Left cardiac atrium (tissue), 4 donors: ENCODE results near the gene DOCK2. TPM values are rescaled to one million over a fixed set of nuclear protein-coding genes. Genes with fewer than 3 reads are reported as not detected.
"Not testable (repeated sequence)": the region's sequence is repeated elsewhere in the genome, so short reads cannot be mapped to it uniquely, and the experiment has no call there.

Experiments
- ATAC-seq, 2 donors: fragments of 200-7000 bp; cut with Tn5 transposase; one replicate each; pipeline ENCODE4 v1.9.1; 2020; ENCODE audit warnings: mild to moderate bottlenecking in 2 of 2, moderate library complexity in 2 of 2
- DNase-seq: peaks from one replicate; pipeline ENCODE4 v3.0.0-alpha.2; 2020
- intact Hi-C, 2 donors: fragments of 100-400 bp; cut with DNase I; formaldehyde crosslinking; loops; one replicate each; pipeline versions ENCODE4 v1.14.1 to v1.15.1; 2022 to 2023
- total RNA-seq, 2 donors: library from RNA; stranded (reverse); fragmentation: NEBNext Ultra II Directional; extraction: Animal tissue kit (Norgen Biotek cat#: 25700); gene quantifications; one replicate each; pipeline ENCODE4 v1.2.1, GENCODE V29; 2021
- donor health status: DM: no; HTN: yes; CAD: no.
- donor health status: DM: no; HTN: yes; CAD: no; lungs with severe emphysema.
- donor health status: DM: yes; HTN: yes; CAD: no.
- donor health status: Dilated cardiomyopathy.

Gene DOCK2
- total RNA-seq, 2 donors from 2014 or later: 12.1 to 17.2 TPM

DNA sequence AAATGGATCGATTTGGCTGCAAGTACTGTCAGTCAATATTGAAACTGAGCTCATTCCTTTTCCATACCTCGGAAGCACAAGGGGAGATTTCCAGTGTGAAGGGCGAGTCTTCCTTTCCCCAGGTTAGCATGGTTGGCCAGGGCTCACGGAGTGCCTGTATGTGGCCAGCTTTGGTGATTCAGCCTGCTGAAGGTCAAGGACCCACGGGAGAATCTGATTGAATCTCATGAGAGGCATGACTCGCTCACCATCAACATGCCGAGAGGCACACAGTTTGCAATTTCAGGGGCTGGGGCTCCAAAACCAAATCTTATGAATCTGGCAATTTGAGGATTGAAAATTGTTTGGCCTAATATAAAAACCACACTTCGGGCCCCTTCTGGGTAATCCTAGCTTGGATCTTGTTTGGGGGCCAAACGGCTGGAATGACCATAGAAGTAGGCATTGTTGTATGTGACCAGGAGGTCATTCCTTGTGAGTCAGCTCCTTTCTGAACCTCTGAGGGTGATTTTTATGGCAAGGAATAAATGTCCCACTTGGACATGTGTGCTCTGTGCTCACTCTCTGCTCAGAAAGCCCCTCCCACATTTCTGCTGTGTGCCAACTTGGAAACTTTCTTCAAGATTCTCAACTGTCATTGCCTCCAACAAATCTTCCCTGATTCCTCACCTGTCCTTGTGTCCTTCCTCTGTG is 69.8 kb downstream of the DOCK2 start:
- intact Hi-C loops: loop anchor here in 1 of 2 donors (10.0 kb wide), 1 partner anchor 368 kb away; no protein-coding TSS in a partner anchor
- no peak for DNase-seq
- peak in 1 of 2 donors; percentile 37 for ATAC-seq

DNA sequence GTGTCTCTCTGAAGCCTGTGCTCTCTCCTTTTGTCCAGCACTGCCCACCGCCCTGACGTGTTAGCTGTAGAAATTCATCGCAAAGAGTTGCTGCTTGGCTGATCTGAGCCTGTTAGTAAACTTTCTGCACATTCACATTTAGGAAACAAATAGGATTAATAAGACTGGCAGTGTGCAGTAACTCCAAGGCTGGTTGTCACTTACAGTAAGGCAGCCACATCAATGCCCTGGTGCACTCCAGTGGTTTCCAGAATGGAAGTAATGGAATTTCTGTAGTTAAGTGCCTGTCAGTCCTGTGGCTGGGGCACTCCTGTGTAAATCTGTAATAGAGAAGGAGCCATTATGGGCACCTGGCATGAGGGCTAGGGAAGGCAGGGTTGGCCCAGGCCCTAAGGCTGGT is 70.6 kb downstream of the DOCK2 start:
- intact Hi-C loops: loop anchor here in 1 of 2 donors (10.0 kb wide), 1 partner anchor 367 kb away; no protein-coding TSS in a partner anchor
- DNase-seq (no peak), ATAC-seq (no peak)

DNA sequence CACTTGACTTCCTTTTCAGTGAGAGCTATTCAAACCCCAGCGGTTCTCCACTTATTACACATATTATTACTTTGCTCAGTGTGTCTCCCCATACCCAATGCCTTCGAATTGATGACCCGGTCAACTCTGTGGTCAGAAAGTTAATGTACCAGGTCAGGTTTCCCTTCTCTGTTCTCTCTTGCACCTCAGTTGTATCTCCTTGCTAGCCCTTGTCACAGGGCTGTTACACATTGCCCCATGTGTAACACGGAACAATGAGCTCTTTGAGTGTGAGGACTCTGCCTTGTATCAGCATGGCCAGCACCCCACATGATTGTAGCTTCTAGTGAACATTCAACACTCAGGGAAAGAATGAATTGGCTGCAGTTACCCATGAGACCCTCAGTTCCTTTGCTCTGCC is 73.6 kb downstream of the DOCK2 start:
- ATAC-seq (no peak), DNase-seq (no peak)
- intact Hi-C loops: no loop called here

DNA sequence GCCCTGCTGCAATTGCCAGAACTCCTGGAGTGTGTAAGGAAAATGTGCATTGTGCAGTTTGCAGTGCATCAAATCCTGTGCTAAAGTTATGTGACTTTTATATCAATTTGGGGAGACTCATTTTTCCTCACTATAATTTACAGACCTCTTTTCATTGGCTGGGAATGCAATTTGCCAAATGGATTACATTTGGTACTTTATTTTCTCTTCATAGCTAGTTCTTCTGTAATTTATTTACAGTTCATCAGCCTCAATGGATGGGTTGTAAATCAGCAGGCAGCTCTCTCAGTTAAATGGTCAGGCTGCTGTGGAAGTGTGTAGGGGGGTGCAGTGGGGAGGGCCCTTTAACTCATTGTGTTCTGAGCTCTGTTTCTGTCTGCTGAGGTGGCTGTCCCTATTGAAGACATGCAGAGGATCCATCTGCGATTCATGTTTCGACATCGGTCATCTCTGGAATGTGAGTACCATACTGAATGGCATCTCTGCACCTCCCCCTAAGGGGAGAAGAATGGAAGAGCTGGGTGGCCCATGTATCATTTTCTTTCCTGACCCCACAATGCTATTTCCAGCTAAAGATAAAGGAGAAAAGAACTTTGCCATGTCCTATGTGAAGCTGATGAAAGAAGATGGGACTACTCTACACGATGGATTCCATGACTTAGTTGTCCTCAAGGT is 74.6 kb downstream of the DOCK2 start:
- ATAC-seq: no peak
- intact Hi-C loops: no loop called here
- no peak for DNase-seq

DNA sequence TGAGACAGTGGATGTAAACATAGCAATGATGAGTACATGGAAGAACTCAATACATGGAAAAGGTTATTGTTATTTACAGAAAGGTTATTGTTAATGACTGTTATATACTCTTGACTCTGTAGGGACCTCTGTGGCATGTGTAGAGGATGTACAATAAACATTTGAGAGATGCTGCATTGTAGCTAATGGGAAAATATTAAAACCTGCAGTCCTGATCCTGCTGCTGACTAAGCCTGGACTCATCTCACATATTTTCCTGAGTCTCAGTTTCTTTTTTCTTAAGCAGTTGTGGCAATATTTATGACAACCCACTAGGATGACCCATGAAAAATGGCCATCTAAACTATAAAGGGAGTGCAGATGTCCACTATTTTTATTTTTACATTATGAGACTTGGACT is 75.4 kb downstream of the DOCK2 start:
- intact Hi-C loops: no loop called here
- ATAC-seq: no peak
- no peak for DNase-seq

DNA sequence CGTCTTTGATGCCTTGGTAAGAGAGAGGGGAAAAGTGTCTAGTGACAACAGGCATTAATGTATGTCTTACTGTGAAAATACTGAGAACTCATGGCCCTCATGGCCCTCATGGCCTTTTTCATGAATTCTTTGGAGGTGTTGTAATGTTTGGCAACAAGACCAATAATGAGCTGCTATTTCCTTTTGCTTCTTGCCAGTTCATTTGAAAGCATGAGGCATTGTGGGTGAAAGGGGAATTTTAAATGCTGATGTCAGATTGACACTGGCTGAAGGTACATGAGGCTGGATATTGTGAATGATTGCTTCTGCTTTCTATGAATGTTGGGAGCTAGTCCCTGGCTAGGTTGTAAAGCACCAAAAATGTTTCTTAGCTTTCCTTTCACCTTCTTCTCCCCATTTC is 79.2 kb downstream of the DOCK2 start:
- intact Hi-C loops: no loop called here
- DNase-seq: no peak
- peak in 1 of 2 donors; percentile 38 for ATAC-seq

DNA sequence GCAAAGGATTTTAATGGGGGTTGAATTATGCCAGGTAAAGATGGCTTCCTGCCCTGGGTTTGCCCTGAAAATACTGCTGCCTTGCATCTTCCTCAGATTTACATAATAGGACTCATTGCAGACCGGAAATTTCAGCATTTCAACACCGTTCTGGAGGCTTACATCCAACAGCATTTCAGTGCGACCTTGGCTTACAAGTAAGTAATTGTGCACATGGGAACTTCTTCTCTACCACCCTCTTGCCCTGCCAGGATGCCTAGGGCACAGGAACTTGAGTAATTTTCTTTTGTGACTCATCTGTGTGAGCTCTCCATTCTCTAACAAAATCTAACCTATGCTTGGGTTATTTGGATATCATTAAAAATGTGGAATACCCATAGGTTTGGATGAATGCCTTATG is 80.2 kb downstream of the DOCK2 start:
- DNase-seq (no peak), ATAC-seq (no peak)
- intact Hi-C loops: no loop called here

DNA sequence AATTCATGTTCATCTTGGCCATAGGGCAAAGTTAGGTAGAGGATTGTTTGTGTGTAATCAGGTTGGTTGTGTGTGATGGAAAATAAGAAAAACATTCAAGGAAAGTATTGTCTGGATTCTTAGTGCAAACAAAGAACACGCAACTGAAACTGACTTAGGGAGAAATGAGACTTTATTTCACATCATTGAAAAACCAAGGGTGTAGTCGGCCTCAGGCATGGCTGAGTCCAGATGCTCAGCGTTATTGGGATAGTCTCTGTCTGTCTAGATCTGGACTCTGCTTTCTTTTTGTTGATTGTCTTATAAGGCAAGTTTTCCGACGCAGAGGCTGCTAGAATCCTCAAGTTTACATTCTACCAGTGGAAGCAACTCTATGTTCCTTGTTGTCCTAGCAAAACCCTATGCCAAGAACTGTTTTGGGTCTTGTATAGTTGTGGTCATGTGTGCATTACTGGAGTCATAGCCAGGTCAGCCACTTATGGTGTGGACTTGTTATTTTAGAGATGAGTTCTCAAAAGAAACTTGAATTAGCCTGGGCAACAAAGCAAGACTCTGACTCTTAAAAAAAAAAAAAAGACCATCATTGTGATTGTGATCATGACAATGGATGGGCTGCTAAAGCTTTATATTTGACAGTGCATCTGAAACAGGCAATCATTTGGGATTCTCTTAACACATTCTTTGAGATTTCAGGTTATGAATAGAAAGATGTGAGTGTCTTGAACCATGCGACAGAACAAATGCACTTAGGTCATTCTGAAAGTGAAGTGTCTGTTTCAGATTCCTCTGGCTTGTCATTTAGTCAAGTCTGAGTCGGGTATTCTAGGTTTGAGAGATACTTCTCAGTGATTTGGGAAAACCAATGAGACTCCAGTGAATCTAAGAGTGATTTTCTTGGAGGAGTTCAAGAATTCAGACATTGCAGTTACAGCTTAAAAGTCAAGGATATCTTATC is 82.6 kb downstream of the DOCK2 start:
- ATAC-seq: no peak
- intact Hi-C loops: no loop called here
- DNase-seq: no peak

DNA sequence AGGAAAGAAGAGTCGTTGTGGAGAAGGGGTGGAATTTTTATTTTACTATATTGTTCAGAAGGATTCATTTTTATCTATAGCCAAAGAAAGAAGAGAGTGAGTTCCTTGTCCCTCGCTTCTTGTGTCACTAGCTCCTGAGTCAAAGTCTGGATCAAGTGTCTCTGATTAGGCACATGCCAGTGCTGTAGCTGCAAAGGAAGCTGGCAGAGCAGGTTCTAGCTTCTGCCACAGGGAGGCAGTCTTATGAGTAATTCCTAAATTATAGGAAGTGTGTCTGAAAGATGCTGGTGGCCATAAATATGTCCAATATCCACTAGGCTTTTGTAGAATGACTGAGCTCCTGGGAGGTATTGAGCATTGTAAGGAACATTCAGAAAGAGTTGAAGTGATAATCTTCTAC is 84.7 kb downstream of the DOCK2 start:
- intact Hi-C loops: no loop called here
- ATAC-seq (no peak), DNase-seq (no peak)

DNA sequence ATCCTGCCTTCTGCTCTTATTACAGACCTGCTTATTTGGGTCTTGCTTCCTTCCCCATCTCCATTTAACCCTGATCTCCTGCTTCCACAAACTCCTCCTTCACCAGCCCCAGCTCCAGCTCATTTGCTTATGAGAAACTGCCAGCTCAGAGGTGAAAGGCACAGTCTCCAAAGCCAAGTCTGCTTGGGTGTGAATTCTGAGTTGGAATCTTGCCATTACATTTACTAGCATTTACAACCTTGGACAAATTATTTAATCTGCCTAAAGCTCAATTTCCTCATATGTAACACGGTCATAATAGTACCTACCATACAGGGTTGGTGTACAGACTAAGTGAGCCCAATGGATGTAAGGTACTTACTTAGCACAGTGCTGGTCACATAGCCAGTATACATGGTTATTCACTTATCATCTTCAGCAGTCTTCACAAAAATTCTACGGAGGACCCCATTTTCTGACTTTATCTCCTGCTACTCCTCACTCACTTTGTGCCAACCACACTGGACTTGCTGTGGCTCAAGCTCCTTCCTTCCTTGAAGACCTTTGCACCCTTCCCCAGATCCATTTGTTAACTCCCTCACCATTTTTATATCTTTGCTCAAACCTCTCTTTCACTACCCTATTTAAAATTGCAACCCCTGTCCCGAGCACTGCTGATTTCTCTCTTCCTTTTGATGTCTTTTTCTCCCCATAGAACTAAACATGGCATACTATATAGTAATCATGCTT is 86.2 kb downstream of the DOCK2 start:
- DNase-seq (no peak), ATAC-seq (no peak)
- intact Hi-C loops: no loop called here

DNA sequence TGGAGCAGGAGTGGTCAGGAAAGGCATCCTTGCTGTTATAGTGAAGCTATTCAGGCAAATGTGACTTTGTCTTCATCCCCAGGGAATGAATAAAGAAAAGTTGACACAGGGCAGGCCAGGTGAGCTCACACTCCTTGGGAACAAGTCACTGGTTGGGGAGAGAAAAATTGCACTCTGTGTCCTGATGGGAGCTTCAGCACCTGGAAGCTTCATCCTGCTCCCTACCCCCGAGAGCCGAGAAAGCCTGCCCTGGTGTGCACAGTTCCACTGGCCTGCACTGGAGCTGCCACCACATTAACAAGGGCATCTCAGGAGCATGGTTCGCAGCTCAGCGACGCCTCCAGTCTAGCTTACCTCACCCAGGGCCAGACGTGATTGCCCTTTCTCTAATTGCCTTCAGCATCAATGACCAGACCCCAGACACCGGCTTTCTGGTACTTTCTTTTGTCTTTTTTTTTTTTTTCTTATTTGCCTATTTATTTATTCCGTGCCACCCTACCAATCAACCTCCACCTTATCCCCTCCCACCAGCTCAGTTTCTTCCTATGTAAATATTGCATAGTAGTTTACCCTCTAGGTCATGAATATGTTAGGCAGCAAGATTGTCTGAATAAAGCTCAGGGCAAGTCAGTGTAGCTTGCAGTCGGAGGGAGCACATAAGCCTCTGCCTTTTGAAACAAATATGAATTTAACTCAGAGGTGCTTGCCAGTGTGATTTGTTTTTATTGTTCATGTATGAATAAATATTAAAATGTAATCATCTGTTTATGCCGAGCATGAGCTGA is 87.4 kb downstream of the DOCK2 start:
- intact Hi-C loops: no loop called here
- ATAC-seq (no peak), DNase-seq (no peak)

DNA sequence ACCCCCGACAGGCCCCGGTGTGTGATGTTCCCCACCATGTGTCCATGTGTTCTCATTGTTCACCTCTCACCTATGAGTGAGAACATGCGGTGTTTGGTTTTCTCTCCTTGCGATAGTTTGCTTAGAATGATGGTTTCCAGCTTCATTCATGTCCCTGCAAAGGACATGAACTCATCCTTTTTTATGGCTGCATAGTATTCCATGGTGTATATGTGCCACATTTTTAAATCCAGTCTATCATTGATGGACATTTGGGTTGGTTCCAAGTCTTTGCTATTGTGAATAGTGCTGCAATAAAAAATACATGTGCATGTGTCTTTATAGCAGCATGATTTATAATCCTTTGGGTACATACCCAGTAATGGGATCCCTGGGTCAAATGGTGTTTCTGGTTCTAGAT is 88.6 kb downstream of the DOCK2 start:
- ATAC-seq, intact Hi-C loops, DNase-seq: not testable (repeated sequence)

DNA sequence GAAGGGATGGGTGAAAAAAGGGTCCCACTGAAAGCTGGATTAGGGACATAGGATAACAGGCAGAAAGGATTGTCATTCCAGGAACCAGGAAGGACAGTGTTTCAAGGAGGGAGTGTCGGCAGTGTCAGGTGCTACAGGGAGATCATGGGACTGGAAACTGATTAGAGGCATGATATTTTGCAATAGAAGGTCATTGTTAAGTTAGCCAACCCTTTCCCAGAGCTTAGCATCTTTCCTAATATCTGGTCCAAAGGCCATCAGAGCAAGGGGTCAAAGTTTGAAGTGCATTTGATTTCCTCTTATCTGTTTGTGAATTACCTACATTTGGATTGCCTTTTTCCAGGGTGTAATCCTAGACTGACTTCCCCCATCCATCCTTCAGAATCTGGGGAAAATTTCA is 91.3 kb downstream of the DOCK2 start:
- intact Hi-C loops: no loop called here
- ATAC-seq: no peak
- DNase-seq: no peak

DNA sequence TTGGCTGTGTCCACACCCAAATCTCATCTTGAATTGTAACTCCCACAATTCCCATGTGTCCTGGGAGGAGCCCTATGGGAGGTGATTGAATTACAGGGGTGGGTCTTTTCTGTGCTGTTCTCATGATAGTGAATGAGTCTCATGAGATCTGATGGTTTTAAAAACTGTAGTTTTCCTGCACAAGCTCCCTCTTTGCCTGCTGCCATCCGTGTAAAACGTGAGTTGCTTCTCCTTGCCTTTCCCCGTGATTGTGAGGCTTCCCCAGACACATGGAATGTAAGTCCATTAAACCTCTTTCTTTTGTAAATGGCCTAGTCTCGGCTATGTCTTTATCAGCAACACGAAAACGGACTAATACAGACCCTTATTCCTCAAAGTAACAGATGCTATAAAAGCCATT is 94.1 kb downstream of the DOCK2 start:
- intact Hi-C loops: no loop called here

DNA sequence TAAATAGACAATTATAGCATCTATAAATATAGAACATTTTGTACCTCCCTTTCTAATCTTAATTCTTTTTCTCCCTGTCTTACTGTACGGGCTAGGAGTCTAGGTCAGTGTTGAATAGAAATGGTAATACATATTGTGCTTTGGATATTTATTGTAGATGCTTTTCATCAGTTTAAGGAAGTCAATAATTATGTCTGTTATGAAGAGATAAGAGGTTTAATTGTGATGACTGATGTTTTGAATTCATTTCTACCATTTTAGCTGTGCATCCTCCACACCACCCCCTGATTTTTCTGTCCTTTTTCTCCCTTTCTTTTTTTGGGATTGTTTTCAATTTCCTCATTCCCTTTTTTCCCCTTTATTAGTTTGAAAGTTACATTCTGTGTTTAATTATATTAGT is 95.8 kb downstream of the DOCK2 start:
- ATAC-seq: no peak
- intact Hi-C loops: no loop called here
- DNase-seq: no peak

More for the DNA sequence above, 94.1 kb downstream of the DOCK2 start:
- no peak for DNase-seq
- no peak for ATAC-seq

DNA sequence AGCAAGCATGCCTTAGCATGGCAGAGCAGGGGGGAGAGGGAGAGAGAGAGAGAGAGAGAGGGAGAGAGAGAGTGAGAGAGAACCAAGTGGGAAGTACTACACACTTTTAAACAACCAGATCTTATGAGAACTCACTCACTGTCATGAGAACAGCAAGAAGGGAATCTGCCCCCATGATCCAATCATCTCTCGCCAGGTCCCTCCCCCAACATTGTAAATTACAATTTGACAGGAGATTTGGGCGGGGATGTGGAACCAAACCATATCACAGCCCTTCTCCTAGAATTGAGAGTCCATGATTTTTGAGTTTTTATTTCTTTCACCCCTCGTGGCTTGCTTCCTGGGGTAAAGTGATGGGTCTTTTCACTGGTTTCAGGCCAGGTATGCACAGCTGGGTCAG is 98.8 kb downstream of the DOCK2 start:
- no peak for DNase-seq
- no peak for ATAC-seq
- intact Hi-C loops: no loop called here

DNA sequence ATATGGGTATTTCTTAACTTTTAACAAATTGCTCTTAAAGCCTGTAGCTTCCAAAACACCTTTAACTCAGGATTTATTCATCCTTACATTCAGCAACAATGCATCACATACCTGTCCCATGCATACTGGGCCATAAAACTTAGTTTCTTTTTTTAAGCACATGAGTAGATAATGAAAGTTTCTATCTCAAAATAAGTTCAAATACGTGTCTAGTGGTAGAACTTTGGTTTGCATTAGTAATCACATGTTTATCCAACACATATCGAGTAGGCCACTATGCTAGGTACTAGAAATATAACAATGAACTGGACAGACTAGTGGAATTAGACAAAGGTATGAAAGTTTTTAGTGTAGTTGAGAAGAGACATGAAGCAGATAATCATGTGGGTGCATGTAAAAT is 99.6 kb downstream of the DOCK2 start:
- intact Hi-C loops: no loop called here
- no peak for ATAC-seq
- no peak for DNase-seq

DNA sequence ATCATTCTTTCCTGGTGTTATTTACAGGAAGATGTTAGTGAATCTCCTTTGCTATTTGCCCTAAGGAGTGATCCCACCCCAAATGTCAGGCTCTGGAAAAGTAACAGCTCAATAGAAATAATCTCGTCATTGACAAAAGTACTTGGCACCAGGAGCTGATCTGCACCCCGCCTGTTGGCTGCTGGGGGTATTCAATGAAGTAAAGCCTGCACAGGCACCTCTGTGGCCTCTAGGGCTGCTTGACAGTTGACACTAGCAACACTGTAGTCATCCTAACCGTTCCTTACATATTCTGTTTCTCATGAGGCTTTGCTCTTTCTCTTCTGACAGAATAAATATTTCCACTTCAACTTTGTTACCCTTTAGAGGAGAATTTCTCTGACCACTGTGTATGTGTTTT is 103.4 kb downstream of the DOCK2 start:
- ATAC-seq: no peak
- intact Hi-C loops: no loop called here
- DNase-seq: no peak
